K562 (cell line): ENCODE data around the gene C19orf47. TPM values are rescaled to one million over a fixed set of nuclear protein-coding genes. Genes with fewer than 3 reads are reported as not detected.

ENCODE experiments used
- ATAC-seq: fragments of 200-7000 bp; cut with Tn5 transposase; 3 replicates; pipeline ENCODE4 v1.9.1; 2020; ENCODE audit warnings: moderate library complexity
- BruUV-seq: library from RNA; stranded (reverse); fragments of 400-500 nt; replicated peaks from 2 replicates; lab custom pipeline; 2021; lab: Mats Ljungman, UMichigan
- CTCF ChIA-PET: fragments of 300-600 bp; formaldehyde crosslinking; extraction: SDS; loops from one replicate; lab custom pipeline; 2021; ENCODE audit warnings: low intra/inter-chr PET ratio; lab: Yijun Ruan, JAX
- POLR2A ChIA-PET: fragments of 300-600, 350-650 bp; sonication (Branson Sonifier 250); formaldehyde crosslinking; extraction: SDS; loops from one replicate; lab custom pipeline; 2021; ENCODE audit warnings: antibody characterized with exemption, inconsistent platforms; lab: Yijun Ruan, JAX
- DNase-seq, 4 experiments: peaks; one replicate each; pipeline versions ENCODE4 v3.0.0 to v3.0.0-alpha.2; 2011 to 2018; ENCODE audit warnings: low spot score in 3 of 4, mixed read lengths in 3 of 4; ENCODE audit errors: extremely low read depth in 1 of 4
- FAIRE-seq: peaks from 2 replicates; lab custom pipeline; 2011; peaks lifted over from hg19 to GRCh38; lab: Jason Lieb, UNC
- H2AFZ ChIP-seq: 2 replicates; pipeline ENCODE4 v1.6.0; 2011; ENCODE audit warnings: low read depth, low read length, control low read depth, inconsistent platforms
- H3K27ac ChIP-seq: fragments of 200-600 bp; 3 replicates; pipeline ENCODE4 v1.8.0; 2011; ENCODE audit warnings: low read depth, mild to moderate bottlenecking, control low read depth, inconsistent platforms, low read length, moderate library complexity, mixed read lengths; ENCODE audit errors: extremely low read depth
- H3K27me3 ChIP-seq, 2 experiments: fragments of 300-600 bp in 1 of 2; 2 replicates in 1 of 2; 3 replicates in 1 of 2; pipeline versions ENCODE4 v1.6.0 to v1.8.0; 2011; ENCODE audit warnings: inconsistent platforms in 2 of 2, low read length in 2 of 2, mild to moderate bottlenecking in 1 of 2, mixed read lengths in 1 of 2, moderate library complexity in 1 of 2; ENCODE audit not compliant: control insufficient read depth in 2 of 2, insufficient read depth in 2 of 2
- H3K36me3 ChIP-seq: fragments of 300-600 bp; 3 replicates; pipeline ENCODE4 v1.8.0; 2011; ENCODE audit warnings: mild to moderate bottlenecking, low read length, inconsistent platforms; ENCODE audit not compliant: control insufficient read depth, insufficient read depth
- H3K4me1 ChIP-seq, 2 experiments: fragments of 200-600 bp in 1 of 2; replicated peaks in 1 of 2; 2 replicates in 1 of 2; 3 replicates in 1 of 2; pipeline versions ENCODE4 v1.5.1 to v1.8.0; 2011; ENCODE audit warnings: inconsistent platforms in 2 of 2, low read length in 2 of 2, mild to moderate bottlenecking in 1 of 2, mixed read lengths in 1 of 2, moderate library complexity in 1 of 2; ENCODE audit not compliant: control insufficient read depth in 2 of 2, insufficient read depth in 2 of 2
- H3K4me2 ChIP-seq: 2 replicates; pipeline ENCODE4 v1.6.1; 2011; ENCODE audit warnings: low read length, control low read depth, inconsistent platforms, mixed read lengths; ENCODE audit not compliant: insufficient read depth
- H3K4me3 ChIP-seq: fragments of 200-600 bp; sonication (generic), shearing (Covaris generic); 2 replicates; pipeline ENCODE4 v1.5.1; 2016; ENCODE audit warnings: control low read depth, inconsistent platforms
- H3K79me2 ChIP-seq: fragments of 200-600 bp; 3 replicates; pipeline ENCODE4 v1.8.0; 2011; ENCODE audit warnings: low read length, inconsistent platforms; ENCODE audit not compliant: control insufficient read depth, insufficient read depth
- H3K9ac ChIP-seq, 2 experiments: 2 replicates each; pipeline versions ENCODE4 v1.6.0 to v1.6.1; 2011; ENCODE audit warnings: low read depth in 2 of 2, low read length in 2 of 2, control low read depth in 1 of 2, inconsistent platforms in 1 of 2, mild to moderate bottlenecking in 1 of 2, mixed read lengths in 1 of 2; ENCODE audit not compliant: insufficient read depth in 1 of 2
- H3K9me1 ChIP-seq: one replicate; pipeline ENCODE4 v1.6.0; 2011; ENCODE audit warnings: inconsistent platforms, mild to moderate bottlenecking, low read length, moderate library complexity; ENCODE audit not compliant: control insufficient read depth, insufficient read depth
- H3K9me3 ChIP-seq: replicated peaks from 2 replicates; pipeline ENCODE4 v1.5.1; 2011; ENCODE audit warnings: low read depth, low read length, inconsistent platforms; ENCODE audit not compliant: control insufficient read depth, insufficient read depth
- H4K20me1 ChIP-seq: replicated peaks from 2 replicates; pipeline ENCODE4 v1.6.1; 2011; ENCODE audit warnings: low read length, inconsistent platforms, mixed read lengths; ENCODE audit not compliant: control insufficient read depth, insufficient read depth
- ADNP ChIP-seq: fragments of 200-800 bp; sonication (Bioruptor generic); IDR thresholded peaks from 2 replicates; pipeline ENCODE4 v1.6.1; 2016; ENCODE audit warnings: missing genetic modification characterization, missing compliant biosample characterization
- BHLHE40 ChIP-seq: IDR thresholded peaks from 2 replicates; pipeline ENCODE4 v1.6.1; 2011; ENCODE audit warnings: low read length, improper control_type of control experiment
- C11orf30 ChIP-seq: fragments of 450-650 bp; IDR thresholded peaks from 2 replicates; pipeline ENCODE4 v1.6.1; 2016; ENCODE audit warnings: low read depth, mild to moderate bottlenecking
- CAMTA2 ChIP-seq: fragments of 250-450 bp; sonication (Bioruptor Pico); conservative IDR thresholded peaks from 2 replicates; pipeline ENCODE4 v1.5.1; 2022
- CBX8 ChIP-seq: fragments of 200-600 bp; sonication (generic); IDR thresholded peaks from 2 replicates; pipeline ENCODE4 v1.6.1; 2012; ENCODE audit warnings: borderline replicate concordance, mixed run types, low read depth, mild to moderate bottlenecking, moderate library complexity, mixed read lengths, low read length, control low read depth, inconsistent platforms; ENCODE audit not compliant: poor library complexity, severe bottlenecking; ENCODE audit errors: extremely low read depth
- CREM ChIP-seq: IDR thresholded peaks from 2 replicates; pipeline ENCODE4 v1.6.1; 2014; ENCODE audit warnings: antibody characterized with exemption, low read depth
- MAFF ChIP-seq: IDR thresholded peaks from 2 replicates; pipeline ENCODE4 v1.6.1; 2012; ENCODE audit warnings: low read length, improper control_type of control experiment
- MAFG ChIP-seq: fragments of 450-650 bp; conservative IDR thresholded peaks from 2 replicates; pipeline ENCODE4 v1.6.1; 2016; ENCODE audit warnings: missing genetic modification characterization, missing compliant biosample characterization
- MAFK ChIP-seq: IDR thresholded peaks from 2 replicates; pipeline ENCODE4 v1.6.1; 2011; ENCODE audit warnings: low read length, improper control_type of control experiment
- NONO ChIP-seq, 2 experiments: fragments of 200-400 bp in 1 of 2; fragments of 450-650 bp in 1 of 2; formaldehyde crosslinking in 1 of 2; IDR thresholded peaks; 2 replicates each; pipeline ENCODE4 v1.6.1; 2017; ENCODE audit warnings: low read depth in 2 of 2, mild to moderate bottlenecking in 2 of 2, moderate library complexity in 2 of 2, low read length in 1 of 2
- RBFOX2 ChIP-seq: fragments of 200-400 bp; formaldehyde crosslinking; IDR thresholded peaks from 2 replicates; pipeline ENCODE4 v1.6.1; 2017; ENCODE audit warnings: low read depth, mild to moderate bottlenecking, low read length, moderate library complexity
- SNRNP70 ChIP-seq: fragments of 200-400 bp; formaldehyde crosslinking; optimal IDR thresholded peaks from 2 replicates; pipeline ENCODE3; 2017; ENCODE audit warnings: low read depth, low read length
- SRSF3 ChIP-seq: fragments of 200-400 bp; formaldehyde crosslinking; IDR thresholded peaks from 2 replicates; pipeline ENCODE4 v1.6.1; 2016; ENCODE audit warnings: mild to moderate bottlenecking, low read length, moderate library complexity; ENCODE audit not compliant: insufficient read depth
- STAG1 ChIP-seq: sonication (generic); formaldehyde crosslinking; IDR thresholded peaks from 2 replicates; pipeline ENCODE4 v1.5.0; 2020; ENCODE audit warnings: missing genetic modification reagents, borderline replicate concordance
- TBL1XR1 ChIP-seq, 2 experiments: IDR thresholded peaks; 2 replicates each; pipeline ENCODE4 v1.6.1; 2012; ENCODE audit warnings: improper control_type of control experiment in 2 of 2, low read length in 2 of 2, mild to moderate bottlenecking in 1 of 2
- U2AF2 ChIP-seq: fragments of 200-400 bp; formaldehyde crosslinking; optimal IDR thresholded peaks from 2 replicates; pipeline ENCODE3; 2017; ENCODE audit warnings: low read depth, mild to moderate bottlenecking, low read length
- ZBTB7A ChIP-seq: IDR thresholded peaks from 2 replicates; pipeline ENCODE4 v1.6.1; 2011; ENCODE audit warnings: low read depth, mild to moderate bottlenecking, low read length, moderate library complexity, borderline replicate concordance; ENCODE audit not compliant: control insufficient read depth
- ZFPM2 ChIP-seq: fragments of 250-450 bp; sonication (Bioruptor Pico); IDR thresholded peaks from 2 replicates; pipeline ENCODE4 v1.5.1; 2022; ENCODE audit warnings: mild to moderate bottlenecking
- ZNF316 ChIP-seq: fragments of 450-650 bp; IDR thresholded peaks from 2 replicates; pipeline ENCODE4 v1.6.1; 2016
- ZNF507 ChIP-seq: conservative IDR thresholded peaks from 2 replicates; pipeline ENCODE4 v1.6.1; 2017; ENCODE audit warnings: missing genetic modification characterization, missing compliant biosample characterization
- ZNF583 ChIP-seq: fragments of 250-450 bp; sonication (Bioruptor Pico); IDR thresholded peaks from 2 replicates; pipeline ENCODE4 v1.4.0; 2020
- WGBS: fragments of 100-300 bp; shearing (Covaris generic); methylation state at CpG from one replicate; pipeline ENCODE4 v1.1.6; 2016; ENCODE audit warnings: low coverage, mixed read lengths; ENCODE audit not compliant: insufficient coverage; ENCODE audit errors: missing lambda C conversion rate; 5-methylcytosine and 5-hydroxymethylcytosine counted together
- in situ Hi-C: fragments of 300-500 bp; cut with MboI; formaldehyde crosslinking; loops from 4 replicates; pipeline ENCODE4 v1.15.0; 2018; ENCODE audit warnings: inconsistent platforms, mixed read lengths
- intact Hi-C: fragments of 100-400 bp; cut with micrococcal nuclease; formaldehyde crosslinking; loops from 2 replicates; pipeline ENCODE4 v1.14.2; 2022
- polyA plus RNA-seq, 8 experiments: library from polyadenylated mRNA; depleted of rRNA in 4 of 8; stranded (reverse) in 5 of 8; unstranded in 3 of 8; fragments of >200 nt; fragmentation: Nextera tagmentation in 2 of 8; fragmentation: Illumina TruSeq in 1 of 8; extraction: Ambion mirVana in 2 of 8; extraction: Trizol in 1 of 8; gene quantifications; 2 replicates each; pipeline versions ENCODE4 v1.2.1 to v1.2.3, GENCODE V29; 2011 to 2014; ENCODE audit warnings: inconsistent platforms in 1 of 8, missing spikeins in 1 of 8
- total RNA-seq, 7 experiments: library from RNA; depleted of rRNA in 6 of 7; stranded (reverse); fragments of >200 nt in 6 of 7; fragmentation: Illumina TruSeq in 2 of 7; extraction: Trizol in 2 of 7; gene quantifications; 2 replicates each; pipeline versions ENCODE4 v1.2.1 to v1.2.3, GENCODE V29; 2011 to 2021; ENCODE audit warnings: low replicate concordance in 1 of 7
- TF ChIP-seq, protein P1 (sequence below): fragments of 450-650 bp; formaldehyde crosslinking; IDR thresholded peaks from 2 replicates; pipeline ENCODE4 v1.4.0; 2020; ENCODE audit warnings: mild to moderate bottlenecking

Gene C19orf47
- total and polyA plus RNA-seq, 9 of the 15 experiments (the other 6 are each of a cell fraction or from before 2014, with no cell fraction given), result 0.08 to 26.1 (median 14.7) TPM

DNA sequence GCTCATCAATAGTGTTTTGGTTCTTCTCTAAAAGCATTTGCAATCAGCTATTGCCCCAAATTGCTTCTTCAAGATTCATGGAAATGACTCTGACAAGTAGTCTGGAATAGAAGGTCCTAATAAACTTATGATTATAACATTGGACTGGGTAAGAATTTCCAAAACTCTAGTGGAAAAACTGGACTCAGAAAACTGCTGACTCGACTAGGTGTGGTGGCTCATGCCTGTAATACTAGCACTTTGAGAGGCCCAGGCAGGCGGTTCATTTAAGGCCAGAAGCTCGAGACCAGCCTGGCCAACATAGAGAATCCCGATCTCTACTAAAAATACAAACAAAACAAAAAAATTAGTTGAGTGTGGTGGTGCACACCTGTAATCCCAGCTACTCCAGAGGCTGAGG is 47.5 kb downstream of the C19orf47 start:
- Histone ChIP-seq H3K27me3 (no peaks in the 10 kb centered on the region), H3K4me3 (no peak overlapping the region), H3K36me3 (no peaks in the 10 kb centered on the region), H3K27ac (no peak overlapping the region), H3K4me2 (no peak overlapping the region), H2AFZ (no peak overlapping the region), H3K9me1 (no peaks in the 10 kb centered on the region), H3K79me2 (no peaks in the 10 kb centered on the region), H4K20me1 (no peaks in the 10 kb centered on the region), H3K4me1 (no peaks in the 10 kb centered on the region; a peak in 2 of 5 replicates), H3K9me3 (no peaks in the 10 kb centered on the region), H3K9ac (0 out of 4 replicates have a peak overlapping the region, but pooled peaks of 1 of the 2 experiments have one; percentile 11)
- CTCF ChIA-PET, result no interaction called here
- DNase-seq, result no peak
- WGBS, result 40% methylated on average over 4 of the region's 4 CpGs
- in situ Hi-C loops, result no loop called here
- no peak for ATAC-seq
- POLR2A ChIA-PET, result interaction anchor here (1.1 kb wide), 1 partner anchor 125 kb away, joined by 3 read pairs; the partner anchor contains the start of gene SERTAD1
- BruUV-seq, result no TSS peak
- FAIRE-seq, result no peak
- intact Hi-C loops, result no loop called here
- TF ChIP-seq ZBTB7A, result no peak
- no peak for TF ChIP-seq CAMTA2 (CRISPR knock-in tag)
- no peak for TF ChIP-seq ZFPM2 (CRISPR knock-in tag)
- no peak for TF ChIP-seq NONO (IDR thresholded peaks at IDR 0.05; ENCODE audit: low read depth in 2 of 2, low read length in 1 of 2)
- no peak for TF ChIP-seq ZNF507 (tag)
- TF ChIP-seq MAFK, result peak; percentile 70
- peak; percentile 82 for TF ChIP-seq MAFF
- TF ChIP-seq ADNP (tag), result no peak
- no peak for TF ChIP-seq SRSF3
- TF ChIP-seq BHLHE40, result no peak
- peak; percentile 84 for TF ChIP-seq MAFG
- TF ChIP-seq STAG1 (CRISPR knock-in tag), result no peak
- no peak for TF ChIP-seq ZNF583 (CRISPR knock-in tag)
- no peak for TF ChIP-seq U2AF2
- TF ChIP-seq, protein P1, sequence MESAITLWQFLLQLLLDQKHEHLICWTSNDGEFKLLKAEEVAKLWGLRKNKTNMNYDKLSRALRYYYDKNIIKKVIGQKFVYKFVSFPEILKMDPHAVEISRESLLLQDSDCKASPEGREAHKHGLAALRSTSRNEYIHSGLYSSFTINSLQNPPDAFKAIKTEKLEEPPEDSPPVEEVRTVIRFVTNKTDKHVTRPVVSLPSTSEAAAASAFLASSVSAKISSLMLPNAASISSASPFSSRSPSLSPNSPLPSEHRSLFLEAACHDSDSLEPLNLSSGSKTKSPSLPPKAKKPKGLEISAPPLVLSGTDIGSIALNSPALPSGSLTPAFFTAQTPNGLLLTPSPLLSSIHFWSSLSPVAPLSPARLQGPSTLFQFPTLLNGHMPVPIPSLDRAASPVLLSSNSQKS, result no peak
- no peak for TF ChIP-seq RBFOX2
- TF ChIP-seq C11orf30, result peak; percentile 90
- no peak for TF ChIP-seq CREM
- peak; percentile 95 for TF ChIP-seq ZNF316
- TF ChIP-seq TBL1XR1 (IDR thresholded peaks at IDR 0.05; ENCODE audit: low read length in 2 of 2), result no peak
- TF ChIP-seq CBX8, result no peak
- TF ChIP-seq SNRNP70, result no peak
